MM.1S (cell line): ENCODE results near the gene IL1RAP.

Experiments
- EZH2 ChIP-seq: fragments of 300-600 bp; sonication (generic); optimal IDR thresholded peaks from 2 replicates; pipeline ENCODE3; 2017; ENCODE audit warnings: low read depth, mild to moderate bottlenecking, antibody characterized with exemption, low read length, mixed read lengths
- TF ChIP-seq, protein P1 (sequence below): fragments of 300-600 bp; sonication (generic); IDR thresholded peaks from 2 replicates; pipeline ENCODE4 v1.5.1; 2016; ENCODE audit warnings: antibody characterized with exemption, low read length, mixed read lengths

DNA sequence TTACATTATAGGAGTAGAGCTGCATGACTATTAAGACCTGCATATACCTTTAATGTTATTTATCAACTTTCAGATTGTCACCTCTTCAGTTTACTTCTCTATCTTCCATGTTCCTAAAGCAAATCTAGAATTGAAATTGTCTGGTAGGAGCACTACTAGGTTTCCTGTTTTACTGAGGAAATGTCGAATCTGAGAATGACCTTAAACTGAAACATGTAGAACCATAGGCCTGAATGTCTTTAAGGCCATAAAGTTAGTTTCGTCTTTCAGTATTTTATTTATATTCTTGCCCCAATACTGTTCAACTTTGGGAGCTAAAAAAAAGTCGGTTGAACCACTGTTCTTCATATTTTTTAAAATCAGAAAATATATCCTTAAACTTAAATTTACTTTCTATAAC, 92.7 kb downstream of the IL1RAP start:
- TF ChIP-seq, protein P1, sequence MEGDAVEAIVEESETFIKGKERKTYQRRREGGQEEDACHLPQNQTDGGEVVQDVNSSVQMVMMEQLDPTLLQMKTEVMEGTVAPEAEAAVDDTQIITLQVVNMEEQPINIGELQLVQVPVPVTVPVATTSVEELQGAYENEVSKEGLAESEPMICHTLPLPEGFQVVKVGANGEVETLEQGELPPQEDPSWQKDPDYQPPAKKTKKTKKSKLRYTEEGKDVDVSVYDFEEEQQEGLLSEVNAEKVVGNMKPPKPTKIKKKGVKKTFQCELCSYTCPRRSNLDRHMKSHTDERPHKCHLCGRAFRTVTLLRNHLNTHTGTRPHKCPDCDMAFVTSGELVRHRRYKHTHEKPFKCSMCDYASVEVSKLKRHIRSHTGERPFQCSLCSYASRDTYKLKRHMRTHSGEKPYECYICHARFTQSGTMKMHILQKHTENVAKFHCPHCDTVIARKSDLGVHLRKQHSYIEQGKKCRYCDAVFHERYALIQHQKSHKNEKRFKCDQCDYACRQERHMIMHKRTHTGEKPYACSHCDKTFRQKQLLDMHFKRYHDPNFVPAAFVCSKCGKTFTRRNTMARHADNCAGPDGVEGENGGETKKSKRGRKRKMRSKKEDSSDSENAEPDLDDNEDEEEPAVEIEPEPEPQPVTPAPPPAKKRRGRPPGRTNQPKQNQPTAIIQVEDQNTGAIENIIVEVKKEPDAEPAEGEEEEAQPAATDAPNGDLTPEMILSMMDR: no peak
- no peak for TF ChIP-seq EZH2
